IMR-90 (cell line): ENCODE results near the gene INTS14. TPM values are rescaled to one million over a fixed set of nuclear protein-coding genes. Genes with fewer than 3 reads are reported as not detected.

ENCODE experiments used
- ATAC-seq: fragments of 200-7000 bp; cut with Tn5 transposase; 2 replicates; pipeline ENCODE4 v1.9.1; 2020; ENCODE audit warnings: low read depth, mild to moderate bottlenecking, moderate library complexity
- BruUV-seq: library from RNA; stranded (reverse); fragments of 400-500 nt; replicated peaks from 2 replicates; lab custom pipeline; 2021; lab: Mats Ljungman, UMichigan
- CTCF ChIA-PET: fragments of 300-600 bp; formaldehyde crosslinking; extraction: SDS; loops from one replicate; lab custom pipeline; 2021; ENCODE audit warnings: antibody characterized with exemption; lab: Yijun Ruan, JAX
- POLR2A ChIA-PET: fragments of 300-600 bp; sonication (Branson Sonifier 250); formaldehyde crosslinking; loops from one replicate; lab custom pipeline; 2022; ENCODE audit warnings: antibody characterized with exemption; ENCODE audit not compliant: unreplicated experiment; lab: Charles Lee
- DNase-seq: peaks from one replicate; pipeline ENCODE4 v3.0.0; 2013
- H2AFZ ChIP-seq: replicated peaks from 2 replicates; pipeline ENCODE3; 2013; ENCODE audit warnings: low read length, mild to moderate bottlenecking; ENCODE audit not compliant: poor library complexity
- H2AK5ac ChIP-seq: 2 replicates; pipeline ENCODE4 v1.6.1; 2013; ENCODE audit warnings: low read depth, low read length, inconsistent platforms
- H2AK9ac ChIP-seq: replicated peaks from 2 replicates; pipeline ENCODE3; 2013; ENCODE audit warnings: mild to moderate bottlenecking, low read depth, low read length, moderate library complexity; ENCODE audit not compliant: poor library complexity
- H2BK120ac ChIP-seq: 2 replicates; pipeline ENCODE4 v1.6.1; 2013; ENCODE audit warnings: low read depth, low read length, inconsistent platforms
- H2BK15ac ChIP-seq: 3 replicates; pipeline ENCODE4 v1.6.1; 2013; ENCODE audit warnings: low read depth, low read length, inconsistent platforms
- H2BK20ac ChIP-seq: 2 replicates; pipeline ENCODE4 v1.6.1; 2013; ENCODE audit warnings: low read depth, mild to moderate bottlenecking, inconsistent platforms, low read length, moderate library complexity
- H2BK5ac ChIP-seq: 2 replicates; pipeline ENCODE4 v1.6.1; 2013; ENCODE audit warnings: mild to moderate bottlenecking, low read depth, low read length, inconsistent platforms; ENCODE audit not compliant: poor library complexity, severe bottlenecking
- H3K14ac ChIP-seq: replicated peaks from 2 replicates; pipeline ENCODE4 v1.6.1; 2013; ENCODE audit warnings: low read depth, low read length, inconsistent platforms
- H3K18ac ChIP-seq: 2 replicates; pipeline ENCODE4 v1.6.1; 2013; ENCODE audit warnings: low read depth, low read length, control low read depth
- H3K23ac ChIP-seq: 2 replicates; pipeline ENCODE4 v1.6.1; 2013; ENCODE audit warnings: low read depth, low read length, inconsistent platforms
- H3K27ac ChIP-seq: 2 replicates; pipeline ENCODE4 v1.5.1; 2013; ENCODE audit warnings: mild to moderate bottlenecking, control low read depth, low read length; ENCODE audit not compliant: insufficient read depth
- H3K27me3 ChIP-seq: 2 replicates; pipeline ENCODE4 v1.6.1; 2013; ENCODE audit warnings: low read length; ENCODE audit not compliant: control insufficient read depth, insufficient read depth
- H3K36me3 ChIP-seq: 2 replicates; pipeline ENCODE4 v1.6.1; 2013; ENCODE audit warnings: low read length, mixed read lengths; ENCODE audit not compliant: control insufficient read depth, insufficient read depth
- H3K4ac ChIP-seq: 2 replicates; pipeline ENCODE4 v1.6.1; 2013; ENCODE audit warnings: low read depth, low read length, inconsistent platforms
- H3K4me1 ChIP-seq: 2 replicates; pipeline ENCODE4 v1.6.1; 2013; ENCODE audit warnings: low read length, mixed read lengths; ENCODE audit not compliant: control insufficient read depth, insufficient read depth
- H3K4me2 ChIP-seq: 2 replicates; pipeline ENCODE4 v1.6.1; 2013; ENCODE audit warnings: low read depth, mild to moderate bottlenecking, control low read depth, low read length, moderate library complexity
- H3K4me3 ChIP-seq: 2 replicates; pipeline ENCODE4 v1.5.1; 2013; ENCODE audit warnings: low read depth, mild to moderate bottlenecking, control low read depth, low read length, moderate library complexity; ENCODE audit not compliant: insufficient read depth
- H3K56ac ChIP-seq: 2 replicates; pipeline ENCODE4 v1.6.1; 2013; ENCODE audit warnings: low read length, inconsistent platforms; ENCODE audit not compliant: insufficient read depth; ENCODE audit errors: extremely low read depth
- H3K79me1 ChIP-seq, 2 experiments: 2 replicates each; pipeline ENCODE4 v1.6.1; 2013; ENCODE audit warnings: low read length in 2 of 2, inconsistent platforms in 1 of 2, low read depth in 1 of 2
- H3K9ac ChIP-seq: 2 replicates; pipeline ENCODE4 v1.6.1; 2013; ENCODE audit warnings: low read depth, low read length, control low read depth
- H3K9me1 ChIP-seq: 2 replicates; pipeline ENCODE4 v1.6.1; 2013; ENCODE audit warnings: low read length, inconsistent platforms; ENCODE audit not compliant: insufficient read depth
- H3K9me3 ChIP-seq: 2 replicates; pipeline ENCODE4 v1.6.1; 2013; ENCODE audit warnings: low read length; ENCODE audit not compliant: control insufficient read depth, insufficient read depth
- H4K20me1 ChIP-seq: 2 replicates; pipeline ENCODE4 v1.6.1; 2013; ENCODE audit warnings: low read length, inconsistent platforms; ENCODE audit not compliant: insufficient read depth
- H4K5ac ChIP-seq: 2 replicates; pipeline ENCODE4 v1.6.1; 2013; ENCODE audit warnings: mild to moderate bottlenecking, low read depth, low read length, control low read depth
- H4K8ac ChIP-seq, 2 experiments: 2 replicates each; pipeline ENCODE4 v1.6.1; 2013; ENCODE audit warnings: low read depth in 2 of 2, low read length in 2 of 2, control low read depth in 1 of 2, inconsistent platforms in 1 of 2
- H4K91ac ChIP-seq: 2 replicates; pipeline ENCODE4 v1.6.1; 2013; ENCODE audit warnings: low read depth, low read length, inconsistent platforms; ENCODE audit not compliant: insufficient read depth
- BHLHE40 ChIP-seq: fragments of 150-350 bp; IDR thresholded peaks from 2 replicates; pipeline ENCODE4 v1.6.1; 2016; ENCODE audit warnings: mild to moderate bottlenecking, low read depth, low read length
- CEBPB ChIP-seq: IDR thresholded peaks from 2 replicates; pipeline ENCODE4 v1.6.1; 2012; ENCODE audit warnings: low read depth, low read length, improper control_type of control experiment
- CHD1 ChIP-seq: IDR thresholded peaks from 2 replicates; pipeline ENCODE4 v1.6.1; 2012; ENCODE audit warnings: low read depth, low read length, improper control_type of control experiment
- CTCF ChIP-seq: conservative IDR thresholded peaks from 2 replicates; pipeline ENCODE4 v1.5.1; 2012; ENCODE audit warnings: mild to moderate bottlenecking, low read depth, low read length, improper control_type of control experiment
- ELK1 ChIP-seq: fragments of 150-350 bp; IDR thresholded peaks from 2 replicates; pipeline ENCODE4 v1.6.1; 2016; ENCODE audit warnings: low read depth, mild to moderate bottlenecking, low read length, moderate library complexity, borderline replicate concordance
- FOS ChIP-seq: fragments of 150-350 bp; IDR thresholded peaks from 2 replicates; pipeline ENCODE4 v1.6.1; 2016; ENCODE audit warnings: low read depth, low read length
- MAFK ChIP-seq: IDR thresholded peaks from 2 replicates; pipeline ENCODE4 v1.6.1; 2012; ENCODE audit warnings: low read depth, low read length, improper control_type of control experiment
- MAZ ChIP-seq: IDR thresholded peaks from 2 replicates; pipeline ENCODE4 v1.6.1; 2012; ENCODE audit warnings: low read depth, mild to moderate bottlenecking, low read length, improper control_type of control experiment, moderate library complexity, borderline replicate concordance
- MXI1 ChIP-seq: IDR thresholded peaks from 2 replicates; pipeline ENCODE4 v1.6.1; 2012; ENCODE audit warnings: low read depth, mild to moderate bottlenecking, low read length, moderate library complexity, borderline replicate concordance
- NFE2L2 ChIP-seq: fragments of 150-350 bp; IDR thresholded peaks from 2 replicates; pipeline ENCODE4 v1.6.1; 2016; ENCODE audit warnings: low read depth, mild to moderate bottlenecking, low read length
- POLR2A ChIP-seq: IDR thresholded peaks from 2 replicates; pipeline ENCODE4 v1.6.1; 2012; ENCODE audit warnings: mild to moderate bottlenecking, low read depth, low read length
- RAD21 ChIP-seq: IDR thresholded peaks from 2 replicates; pipeline ENCODE4 v1.6.1; 2012; ENCODE audit warnings: low read length, improper control_type of control experiment
- RCOR1 ChIP-seq: IDR thresholded peaks from 2 replicates; pipeline ENCODE4 v1.6.1; 2012; ENCODE audit warnings: mild to moderate bottlenecking, low read length, improper control_type of control experiment; ENCODE audit not compliant: insufficient replicate concordance
- RFX5 ChIP-seq: IDR thresholded peaks from 2 replicates; pipeline ENCODE4 v1.8.0; 2012; ENCODE audit warnings: low read depth, mild to moderate bottlenecking, low read length, moderate library complexity
- SMC3 ChIP-seq: fragments of 150-350 bp; IDR thresholded peaks from 2 replicates; pipeline ENCODE4 v1.6.1; 2016; ENCODE audit warnings: low read depth, mild to moderate bottlenecking, antibody characterized with exemption, low read length, moderate library complexity
- USF2 ChIP-seq: fragments of 150-350 bp; IDR thresholded peaks from 2 replicates; pipeline ENCODE4 v1.6.1; 2017; ENCODE audit warnings: mild to moderate bottlenecking, antibody characterized with exemption, low read length, low read depth
- WGBS, 2 experiments: methylation state at CpG; one replicate each; pipeline versions ENCODE4 v1.1.5 to v1.1.7; 2013; ENCODE audit warnings: missing lambda C conversion rate in 2 of 2; ENCODE audit not compliant: insufficient read length in 1 of 2; ENCODE audit errors: extremely low coverage in 2 of 2; 5-methylcytosine and 5-hydroxymethylcytosine counted together
- dilution Hi-C: fragments of 300-500 bp; cut with HindIII; formaldehyde crosslinking; loops from one replicate; pipeline ENCODE4 v1.14.3; 2018; ENCODE audit warnings: low sequenced_read_pairs; ENCODE audit not compliant: unreplicated experiment
- in situ Hi-C: fragments of 300-500 bp; cut with MboI; formaldehyde crosslinking; loops from 3 replicates; pipeline ENCODE4 v1.14.3; 2019; ENCODE audit warnings: low sequenced_read_pairs, inconsistent platforms, mixed read lengths
- intact Hi-C: fragments of 100-400 bp; cut with micrococcal nuclease; formaldehyde crosslinking; loops from 2 replicates; pipeline ENCODE4 v1.10.0; 2022
- polyA plus RNA-seq, 3 experiments: library from polyadenylated mRNA; depleted of rRNA; stranded (reverse); fragments of >200 nt; gene quantifications; 2 replicates each; pipeline ENCODE4 v1.2.3, GENCODE V29; 2012; ENCODE audit warnings: low replicate concordance in 1 of 3
- total RNA-seq: library from RNA; depleted of rRNA; stranded (reverse); fragments of >200 nt; gene quantifications from 2 replicates; pipeline ENCODE4 v1.2.3, GENCODE V29; 2012

The INTS14 gene
- total and polyA plus RNA-seq, 2 of the 4 experiments (the other 2 are of a cell fraction): 22.9 to 39.5 TPM

GRCh38 chr15:65646486-65646885 lies 35.6 kb upstream of the INTS14 start:
- Histone ChIP-seq H3K23ac (no peak overlapping the region), H3K4me3 (no peak overlapping the region), H2AK9ac (no peak overlapping the region), H3K18ac (no peak overlapping the region), H3K4me1 (peaks cover 8% of the 10 kb centered on the region), H4K91ac (no peak overlapping the region), H4K20me1 (no peaks in the 10 kb centered on the region), H3K27me3 (no peaks in the 10 kb centered on the region), H3K9ac (no peak overlapping the region), H3K27ac (no peak overlapping the region), H3K14ac (0 out of 2 replicates have a peak overlapping the region, but pooled peaks have one; percentile 57), H3K9me3 (no peaks in the 10 kb centered on the region), H3K79me1 (no peaks in the 10 kb centered on the region), H2AK5ac (no peak overlapping the region), H2BK20ac (no peak overlapping the region), H2BK15ac (no peak overlapping the region), H3K36me3 (peaks cover 3% of the 10 kb centered on the region), H3K56ac (no peak overlapping the region), H3K9me1 (no peaks in the 10 kb centered on the region; the same call in 1 of the 2 replicates), H2AFZ (no peak overlapping the region), H3K4ac (no peak overlapping the region), H4K5ac (no peak overlapping the region), H2BK120ac (no peak overlapping the region), H2BK5ac (no peak overlapping the region), H3K4me2 (no peak overlapping the region), H4K8ac (no peak overlapping the region)
- dilution Hi-C loops (no loop called here), in situ Hi-C loops (loop anchor here (5.0 kb wide), 1 partner anchor 211 kb away; no protein-coding TSS in a partner anchor), intact Hi-C loops (no loop called here)
- CTCF ChIA-PET: interaction anchor here (0.8 kb wide), 1 partner anchor 8 kb away, joined by 3 read pairs; no protein-coding TSS in a partner anchor
- BruUV-seq: no TSS peak
- ATAC-seq (peak; percentile 58), DNase-seq (peak; percentile 65)
- POLR2A ChIA-PET: no interaction called here
- WGBS, 2 experiments: no CpG with 5 or more reads among the region's 4 CpGs
- TF ChIP-seq CTCF: no peak
- TF ChIP-seq CHD1: no peak
- TF ChIP-seq POLR2A: no peak
- no peak for TF ChIP-seq USF2
- TF ChIP-seq RCOR1: no peak
- TF ChIP-seq MAZ: no peak
- no peak for TF ChIP-seq BHLHE40
- TF ChIP-seq ELK1: no peak
- no peak for TF ChIP-seq SMC3
- no peak for TF ChIP-seq FOS
- TF ChIP-seq NFE2L2: no peak
- TF ChIP-seq RFX5: no peak
- no peak for TF ChIP-seq MAFK
- no peak for TF ChIP-seq MXI1
- no peak for TF ChIP-seq CEBPB
- TF ChIP-seq RAD21: no peak
